ENCODE data around the gene CUL4A. TPM values are rescaled to one million over a fixed set of nuclear protein-coding genes. Genes with fewer than 3 reads are reported as not detected.

Gene CUL4A
- total RNA-seq, 1 donor from 2014 or later, result 57.0 TPM

GRCh38 chr13:113229161-113229560, 19.7 kb downstream of the CUL4A start:
- intact Hi-C loops (cut with DNase I), result no loop called here
- Histone ChIP-seq H3K36me3 (peaks cover 88% of the 10 kb centered on the region), H3K4me3 (no peak overlapping the region), H3K9me3 (no peaks in the 10 kb centered on the region), H3K27ac (no peak overlapping the region), H3K27me3 (no peaks in the 10 kb centered on the region), H3K4me1 (peaks cover 9% of the 10 kb centered on the region)
- ATAC-seq (no peak), DNase-seq (no peak)
- no peak for TF ChIP-seq CTCF (IDR thresholded peaks at IDR 0.05)

- Histone ChIP-seq H3K4me1 (peaks cover 9% of the 10 kb centered on the region), H3K27ac (no peak overlapping the region), H3K9me3 (no peaks in the 10 kb centered on the region), H3K27me3 (no peaks in the 10 kb centered on the region), H3K4me3 (no peak overlapping the region), H3K36me3 (peaks cover 88% of the 10 kb centered on the region)
- ATAC-seq, result no peak
- TF ChIP-seq CTCF (IDR thresholded peaks at IDR 0.05), result no peak
- DNase-seq, result no peak
- intact Hi-C loops (cut with DNase I), result no loop called here
These were observed 20.4 kb downstream of the CUL4A start for GRCh38 chr13:113229791-113230190.

GRCh38 chr13:113231306-113232207, 22.1 kb downstream of the CUL4A start:
- peaks cover 86% of the 10 kb centered on the region for H3K36me3 ChIP-seq
- intact Hi-C loops (cut with DNase I), result no loop called here

GRCh38 chr13:113232208-113233003, 23.0 kb downstream of the CUL4A start:
- no peak for TF ChIP-seq CTCF (IDR thresholded peaks at IDR 0.05)
- intact Hi-C loops (cut with DNase I), result no loop called here
- Histone ChIP-seq H3K4me3 (no peak overlapping the region), H3K36me3 (peaks cover 86% of the 10 kb centered on the region), H3K4me1 (no peaks in the 10 kb centered on the region), H3K27ac (no peak overlapping the region), H3K9me3 (no peaks in the 10 kb centered on the region), H3K27me3 (no peaks in the 10 kb centered on the region)
- peak; percentile 12 for ATAC-seq
- DNase-seq, result no peak

More at GRCh38 chr13:113231306-113232207, 22.1 kb downstream of the CUL4A start:
- no peaks in the 10 kb centered on the region for H3K27me3 ChIP-seq
- DNase-seq, result no peak
- H3K27ac ChIP-seq, result no peak overlapping the region
- H3K4me3 ChIP-seq, result no peak overlapping the region
- peaks cover 6% of the 10 kb centered on the region for H3K4me1 ChIP-seq
- H3K9me3 ChIP-seq, result no peaks in the 10 kb centered on the region
- TF ChIP-seq CTCF (IDR thresholded peaks at IDR 0.05), result no peak
- no peak for ATAC-seq

- ATAC-seq, result no peak
- Histone ChIP-seq H3K36me3 (peaks cover 86% of the 10 kb centered on the region), H3K27ac (no peak overlapping the region), H3K27me3 (no peaks in the 10 kb centered on the region), H3K4me3 (no peak overlapping the region), H3K9me3 (no peaks in the 10 kb centered on the region), H3K4me1 (no peaks in the 10 kb centered on the region)
- intact Hi-C loops (cut with DNase I), result no loop called here
- no peak for DNase-seq
- no peak for TF ChIP-seq CTCF (IDR thresholded peaks at IDR 0.05)
These were observed 23.7 kb downstream of the CUL4A start for GRCh38 chr13:113233101-113233500.

Data from upper lobe of right lung (tissue), 1 donor.